KMS-11 (cell line): Measurements from ENCODE around the gene RNF141.

Experiments used
- H2AFZ ChIP-seq: fragments of 200-600 bp; sonication (generic); 2 replicates; pipeline ENCODE4 v1.6.1; 2016; ENCODE audit warnings: antibody characterized with exemption, mixed run types, low read depth
- H3K27ac ChIP-seq: fragments of 200-600 bp; sonication (generic); 2 replicates; pipeline ENCODE4 v1.6.1; 2016; ENCODE audit warnings: mild to moderate bottlenecking, mixed run types
- H3K27me3 ChIP-seq: fragments of 200-600 bp; sonication (generic); 2 replicates; pipeline ENCODE4 v1.6.1; 2017; ENCODE audit warnings: mild to moderate bottlenecking, low read depth, mixed run types, moderate library complexity; ENCODE audit not compliant: insufficient read depth
- H3K36me3 ChIP-seq: fragments of 200-600 bp; sonication (generic); 2 replicates; pipeline ENCODE4 v1.6.1; 2017; ENCODE audit warnings: mild to moderate bottlenecking, mixed run types; ENCODE audit not compliant: insufficient read depth
- H3K4me1 ChIP-seq: fragments of 200-600 bp; sonication (generic); 2 replicates; pipeline ENCODE4 v1.6.1; 2016; ENCODE audit warnings: mild to moderate bottlenecking, low read depth, mixed run types; ENCODE audit not compliant: poor library complexity, severe bottlenecking
- H3K4me2 ChIP-seq: fragments of 200-600 bp; sonication (generic); 2 replicates; pipeline ENCODE4 v1.7.0; 2016; ENCODE audit warnings: mild to moderate bottlenecking, mixed run types
- H3K4me3 ChIP-seq: fragments of 200-600 bp; sonication (generic); IDR thresholded peaks from 2 replicates; pipeline ENCODE4 v1.6.1; 2017; ENCODE audit warnings: low read depth, low read length, mixed read lengths; ENCODE audit not compliant: insufficient read depth
- H3K79me2 ChIP-seq: fragments of 200-600 bp; sonication (generic); 2 replicates; pipeline ENCODE4 v1.6.1; 2016; ENCODE audit warnings: low read depth, mixed run types; ENCODE audit not compliant: insufficient read depth
- H3K9ac ChIP-seq: fragments of 200-600 bp; sonication (generic); 2 replicates; pipeline ENCODE4 v1.6.1; 2016; ENCODE audit warnings: mild to moderate bottlenecking, mixed run types
- H4K20me1 ChIP-seq: fragments of 200-600 bp; sonication (generic); 2 replicates; pipeline ENCODE4 v1.6.1; 2016; ENCODE audit warnings: mild to moderate bottlenecking, mixed run types; ENCODE audit not compliant: insufficient read depth
- CTCF ChIP-seq: fragments of 200-600 bp; sonication (generic); conservative IDR thresholded peaks from 2 replicates; pipeline ENCODE4 v1.6.1; 2017; ENCODE audit warnings: low read depth, mild to moderate bottlenecking, antibody characterized with exemption, low read length, moderate library complexity, mixed read lengths

Gene RNF141

GRCh38 chr11:10476342-10476741 is 64.6 kb downstream of the RNF141 start:
- Histone ChIP-seq H3K27ac (no peak overlapping the region), H3K4me2 (no peak overlapping the region), H2AFZ (no peak overlapping the region), H3K4me1 (no peaks in the 10 kb centered on the region), H3K9ac (no peak overlapping the region), H3K79me2 (no peaks in the 10 kb centered on the region), H3K36me3 (no peaks in the 10 kb centered on the region), H3K27me3 (no peaks in the 10 kb centered on the region), H4K20me1 (no peaks in the 10 kb centered on the region), H3K4me3 (no peak overlapping the region)
- no peak for TF ChIP-seq CTCF

GRCh38 chr11:10474551-10474950 is 66.4 kb downstream of the RNF141 start:
- no peak for TF ChIP-seq CTCF
- no peak overlapping the region for H3K27ac ChIP-seq
- no peak overlapping the region for H3K9ac ChIP-seq
- H2AFZ ChIP-seq, result no peak overlapping the region
- H3K36me3 ChIP-seq, result no peaks in the 10 kb centered on the region
- H3K27me3 ChIP-seq, result no peaks in the 10 kb centered on the region
- no peaks in the 10 kb centered on the region for H3K79me2 ChIP-seq
- no peak overlapping the region for H3K4me3 ChIP-seq
- H3K4me2 ChIP-seq, result no peak overlapping the region
- no peaks in the 10 kb centered on the region for H3K4me1 ChIP-seq
- no peaks in the 10 kb centered on the region for H4K20me1 ChIP-seq

GRCh38 chr11:10473371-10473770 is 67.6 kb downstream of the RNF141 start:
- no peak for TF ChIP-seq CTCF
- no peaks in the 10 kb centered on the region for H4K20me1 ChIP-seq

GRCh38 chr11:10462746-10463300 is 78.2 kb downstream of the RNF141 start:
- Histone ChIP-seq H3K4me3 (no peak overlapping the region), H3K27ac (no peak overlapping the region), H3K4me2 (no peak overlapping the region), H3K79me2 (no peaks in the 10 kb centered on the region), H3K4me1 (peaks cover 4% of the 10 kb centered on the region), H3K9ac (no peak overlapping the region), H3K27me3 (no peaks in the 10 kb centered on the region), H3K36me3 (no peaks in the 10 kb centered on the region), H2AFZ (no peak overlapping the region), H4K20me1 (no peaks in the 10 kb centered on the region)
- no peak for TF ChIP-seq CTCF

More at GRCh38 chr11:10473371-10473770, 67.6 kb downstream of the RNF141 start:
- Histone ChIP-seq H3K4me3 (no peak overlapping the region), H3K9ac (no peak overlapping the region), H3K36me3 (no peaks in the 10 kb centered on the region), H3K27me3 (no peaks in the 10 kb centered on the region), H3K79me2 (no peaks in the 10 kb centered on the region), H2AFZ (no peak overlapping the region), H3K4me2 (no peak overlapping the region), H3K27ac (no peak overlapping the region), H3K4me1 (no peaks in the 10 kb centered on the region)
